ENCODE results near the gene HADH. TPM values are rescaled to one million over a fixed set of nuclear protein-coding genes. Genes with fewer than 3 reads are reported as not detected.

The HADH gene
- polyA plus RNA-seq, 1 experiment: 23.0 TPM

DNA sequence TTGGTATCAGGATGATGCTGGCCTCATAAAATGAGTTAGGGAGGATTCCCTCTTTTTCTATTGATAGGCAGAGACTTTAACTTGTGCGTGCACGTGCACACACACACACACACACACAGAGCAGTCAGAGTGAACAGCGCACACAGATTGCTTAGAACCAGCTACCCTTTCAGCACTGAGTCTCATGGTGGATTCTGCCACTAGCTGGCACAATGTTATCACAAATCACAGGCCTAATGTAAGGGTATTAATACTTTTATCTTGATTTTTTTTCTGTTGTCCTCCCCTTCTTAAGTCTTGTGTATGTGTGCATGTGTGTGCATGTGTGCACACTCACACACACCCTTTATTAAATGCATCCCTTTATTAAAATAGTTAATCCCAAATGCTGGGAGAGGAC, 53.2 kb downstream of the HADH start:
- ChIA-PET POLR2A (no interaction called here), CTCF (interaction anchor here (1.4 to 2.2 kb wide), 2 partner anchors 18 to 24 kb away, joined by 3 to 10 read pairs; no protein-coding TSS in a partner anchor)
- Histone ChIP-seq H3K9me3 (ENCODE audit: control insufficient read depth, insufficient read depth, low read length) (no peaks in the 10 kb centered on the region), H3K4me3 (ENCODE audit: low read depth, low read length) (no peak overlapping the region), H3K27ac (ENCODE audit: low read depth, low read length) (no peak overlapping the region), H3K27me3 (ENCODE audit: control insufficient read depth, insufficient read depth, low read length) (no peaks in the 10 kb centered on the region)
- no peak for DNase-seq (ENCODE audit: low read depth, low spot score)
- TF ChIP-seq, protein P1, sequence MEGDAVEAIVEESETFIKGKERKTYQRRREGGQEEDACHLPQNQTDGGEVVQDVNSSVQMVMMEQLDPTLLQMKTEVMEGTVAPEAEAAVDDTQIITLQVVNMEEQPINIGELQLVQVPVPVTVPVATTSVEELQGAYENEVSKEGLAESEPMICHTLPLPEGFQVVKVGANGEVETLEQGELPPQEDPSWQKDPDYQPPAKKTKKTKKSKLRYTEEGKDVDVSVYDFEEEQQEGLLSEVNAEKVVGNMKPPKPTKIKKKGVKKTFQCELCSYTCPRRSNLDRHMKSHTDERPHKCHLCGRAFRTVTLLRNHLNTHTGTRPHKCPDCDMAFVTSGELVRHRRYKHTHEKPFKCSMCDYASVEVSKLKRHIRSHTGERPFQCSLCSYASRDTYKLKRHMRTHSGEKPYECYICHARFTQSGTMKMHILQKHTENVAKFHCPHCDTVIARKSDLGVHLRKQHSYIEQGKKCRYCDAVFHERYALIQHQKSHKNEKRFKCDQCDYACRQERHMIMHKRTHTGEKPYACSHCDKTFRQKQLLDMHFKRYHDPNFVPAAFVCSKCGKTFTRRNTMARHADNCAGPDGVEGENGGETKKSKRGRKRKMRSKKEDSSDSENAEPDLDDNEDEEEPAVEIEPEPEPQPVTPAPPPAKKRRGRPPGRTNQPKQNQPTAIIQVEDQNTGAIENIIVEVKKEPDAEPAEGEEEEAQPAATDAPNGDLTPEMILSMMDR (IDR thresholded peaks at IDR 0.05; ENCODE audit: low read depth, low read length): no peak

GRCh38 chr4:108043526-108043925, 53.8 kb downstream of the HADH start:
- Histone ChIP-seq H3K9me3 (ENCODE audit: control insufficient read depth, insufficient read depth, low read length) (no peaks in the 10 kb centered on the region), H3K27ac (ENCODE audit: low read depth, low read length) (no peak overlapping the region), H3K4me3 (ENCODE audit: low read depth, low read length) (no peak overlapping the region), H3K27me3 (ENCODE audit: control insufficient read depth, insufficient read depth, low read length) (no peaks in the 10 kb centered on the region)
- no peak for DNase-seq (ENCODE audit: low read depth, low spot score)
- TF ChIP-seq, protein P1 (IDR thresholded peaks at IDR 0.05; ENCODE audit: low read depth, low read length): no peak
- ChIA-PET CTCF (interaction anchor here (0.6 to 2.2 kb wide), 4 partner anchors 17 to 532 kb away, joined by 3 to 10 read pairs (median 3); no protein-coding TSS in a partner anchor), POLR2A (no interaction called here)

GRCh38 chr4:108044951-108045686, 55.4 kb downstream of the HADH start:
- no peak for DNase-seq (ENCODE audit: low read depth, low spot score)
- Histone ChIP-seq H3K27ac (ENCODE audit: low read depth, low read length) (no peak overlapping the region), H3K9me3 (ENCODE audit: control insufficient read depth, insufficient read depth, low read length) (no peaks in the 10 kb centered on the region), H3K27me3 (ENCODE audit: control insufficient read depth, insufficient read depth, low read length) (no peaks in the 10 kb centered on the region), H3K4me3 (ENCODE audit: low read depth, low read length) (no peak overlapping the region)
- ChIA-PET CTCF (interaction anchor here (2.2 kb wide), 1 partner anchor 26 kb away, joined by 10 read pairs; no protein-coding TSS in a partner anchor), POLR2A (no interaction called here)
- TF ChIP-seq, protein P1 (IDR thresholded peaks at IDR 0.05; ENCODE audit: low read depth, low read length): no peak

DNA sequence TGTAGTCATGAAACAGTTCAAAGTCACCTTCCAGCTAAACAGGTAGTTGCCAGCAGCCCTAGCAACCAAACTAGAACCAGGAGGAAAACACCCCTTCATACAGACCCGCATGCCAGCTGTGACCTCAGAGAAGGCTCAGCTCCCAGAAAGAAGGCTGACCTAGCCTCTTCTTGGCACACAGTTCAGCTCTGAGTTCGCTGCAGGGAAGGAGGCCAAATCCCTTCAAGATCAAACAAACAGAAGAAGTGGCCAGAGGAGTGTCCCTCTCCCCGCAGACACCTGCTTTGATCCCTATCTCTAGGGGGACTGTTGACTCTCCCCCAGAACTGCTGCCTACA, 56.0 kb downstream of the HADH start:
- no peaks in the 10 kb centered on the region for H3K27me3 ChIP-seq (ENCODE audit: control insufficient read depth, insufficient read depth, low read length)
- DNase-seq (ENCODE audit: low read depth, low spot score): no peak
- CTCF ChIA-PET: interaction anchor here (3.0 kb wide), 1 partner anchor 16 kb away, joined by 7 read pairs; no protein-coding TSS in a partner anchor
- H3K9me3 ChIP-seq (ENCODE audit: control insufficient read depth, insufficient read depth, low read length): no peaks in the 10 kb centered on the region
- no peak overlapping the region for H3K27ac ChIP-seq (ENCODE audit: low read depth, low read length)
- POLR2A ChIA-PET: no interaction called here
- no peak overlapping the region for H3K4me3 ChIP-seq (ENCODE audit: low read depth, low read length)
- TF ChIP-seq, protein P1 (IDR thresholded peaks at IDR 0.05; ENCODE audit: low read depth, low read length): no peak

DNA sequence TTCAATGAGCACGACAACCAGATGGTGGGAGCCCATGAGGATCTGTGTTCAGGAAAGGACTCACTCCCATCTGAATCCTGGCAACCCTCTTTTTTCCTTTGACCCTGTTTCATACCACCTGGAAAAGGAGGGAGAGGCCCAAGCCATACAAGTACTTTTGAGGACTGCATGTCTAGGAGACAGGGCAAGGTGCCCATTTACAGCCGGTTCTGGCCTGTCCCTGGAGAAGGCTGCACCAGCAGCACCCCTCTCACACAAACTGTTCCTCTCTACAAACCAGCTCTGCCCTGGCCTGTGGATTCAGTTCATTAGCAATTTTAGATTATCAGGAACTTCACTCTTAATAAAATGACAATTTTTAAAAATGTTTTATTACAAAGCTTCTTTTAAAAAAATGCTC, 57.5 kb downstream of the HADH start:
- H3K9me3 ChIP-seq (ENCODE audit: control insufficient read depth, insufficient read depth, low read length): no peaks in the 10 kb centered on the region
- DNase-seq (ENCODE audit: low read depth, low spot score): no peak
- no peaks in the 10 kb centered on the region for H3K27me3 ChIP-seq (ENCODE audit: control insufficient read depth, insufficient read depth, low read length)
- TF ChIP-seq, protein P1 (IDR thresholded peaks at IDR 0.05; ENCODE audit: low read depth, low read length): no peak
- ChIA-PET POLR2A (no interaction called here), CTCF (interaction anchor here (0.7 to 3.0 kb wide), 4 partner anchors 12 to 92 kb away, joined by 3 to 10 read pairs (median 6); no protein-coding TSS in a partner anchor)
- H3K27ac ChIP-seq (ENCODE audit: low read depth, low read length): no peak overlapping the region
- no peak overlapping the region for H3K4me3 ChIP-seq (ENCODE audit: low read depth, low read length)
